Activated CD8-positive, alpha-beta memory T cell treated with anti-CD3 and anti-CD28 coated beads, Interleukin-2, amount 50 U/mL, for 48 hours (primary cell): ENCODE measurements around the gene ABLIM2.

Source experiments
- DNase-seq: peaks from one replicate; pipeline ENCODE4 v3.0.0-alpha.2; 2020

ABLIM2 gene

DNA sequence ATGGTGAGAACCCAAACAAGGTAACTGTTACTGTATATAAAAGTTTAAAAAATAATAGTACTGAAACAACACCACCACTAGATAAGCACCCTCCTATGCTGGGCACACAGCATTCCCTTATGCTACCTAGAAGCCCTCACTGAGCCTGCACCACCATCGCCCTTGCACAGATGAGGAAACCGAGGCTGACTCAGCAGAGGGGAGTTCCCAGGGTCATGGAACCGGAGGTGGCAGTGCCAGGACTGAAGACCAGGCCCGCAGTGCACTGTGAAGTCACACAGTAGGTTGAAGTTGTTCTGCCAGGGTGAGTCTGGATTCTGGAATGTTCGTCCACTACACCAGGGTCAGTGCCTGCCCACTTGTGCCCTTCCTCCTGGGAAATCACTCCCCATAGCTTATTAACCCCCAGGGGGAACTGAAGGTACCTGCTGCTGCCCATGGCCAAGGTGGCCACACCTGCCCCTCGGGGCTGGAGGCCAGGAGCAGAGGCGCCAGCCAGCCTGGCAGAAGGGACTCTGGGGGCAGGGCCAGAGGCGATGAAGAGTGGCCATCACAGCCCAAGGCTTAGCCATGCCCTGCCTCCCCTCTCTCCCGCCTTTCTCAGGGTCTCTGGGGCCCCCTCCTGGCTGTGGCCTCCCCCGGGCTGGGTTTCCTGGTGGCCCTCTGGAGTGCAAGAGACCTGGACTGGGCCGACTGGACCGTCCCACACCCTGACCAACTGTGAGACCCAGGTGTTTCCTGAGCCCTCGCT is 15.1 kb upstream of the ABLIM2 start:
- no peak for DNase-seq

DNA sequence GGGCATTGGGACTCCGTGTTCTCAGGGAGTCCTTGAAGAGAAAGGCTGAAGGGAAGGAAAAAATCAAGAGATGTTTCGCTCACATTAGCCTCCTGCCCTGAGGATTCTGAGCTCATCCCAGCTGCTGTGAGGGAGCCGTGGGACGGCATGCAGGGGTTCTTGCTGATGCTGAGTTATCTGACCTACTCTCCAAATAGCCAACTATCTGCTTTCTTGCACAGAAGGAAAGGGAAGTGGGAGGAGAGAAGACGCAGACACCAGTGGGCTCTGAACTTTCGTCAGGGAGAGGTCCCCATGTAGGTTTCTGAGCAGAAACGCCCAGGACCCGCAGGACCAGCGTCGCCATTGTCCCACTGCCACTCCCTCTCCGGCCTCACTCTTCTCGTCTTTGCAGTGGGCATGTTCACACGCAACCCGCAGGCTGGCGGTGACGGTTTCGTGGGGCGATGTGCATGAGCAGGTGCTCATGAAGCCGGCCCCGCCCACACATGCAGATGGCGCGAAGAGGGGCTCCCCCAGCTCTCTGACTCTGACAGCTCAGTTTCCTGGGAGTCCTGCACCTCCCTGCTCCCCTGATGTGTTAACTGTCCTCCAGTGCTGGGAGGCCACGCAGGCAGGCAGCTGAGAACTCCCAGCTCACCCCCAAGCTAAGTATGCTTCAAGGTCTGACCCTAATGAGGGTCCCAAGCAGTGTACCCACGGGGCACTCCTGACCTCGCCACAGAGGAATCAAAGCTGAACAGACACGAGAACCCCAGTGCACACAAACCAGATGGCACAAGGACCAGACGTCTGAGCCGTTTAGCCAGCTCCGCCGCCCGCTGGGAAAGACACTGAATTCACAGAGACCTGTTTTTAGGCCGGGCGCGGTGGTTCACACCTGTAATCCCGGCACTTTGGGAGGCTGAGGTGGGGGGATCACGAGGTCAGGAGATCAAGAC is 13.6 kb upstream of the ABLIM2 start:
- DNase-seq = no peak

DNA sequence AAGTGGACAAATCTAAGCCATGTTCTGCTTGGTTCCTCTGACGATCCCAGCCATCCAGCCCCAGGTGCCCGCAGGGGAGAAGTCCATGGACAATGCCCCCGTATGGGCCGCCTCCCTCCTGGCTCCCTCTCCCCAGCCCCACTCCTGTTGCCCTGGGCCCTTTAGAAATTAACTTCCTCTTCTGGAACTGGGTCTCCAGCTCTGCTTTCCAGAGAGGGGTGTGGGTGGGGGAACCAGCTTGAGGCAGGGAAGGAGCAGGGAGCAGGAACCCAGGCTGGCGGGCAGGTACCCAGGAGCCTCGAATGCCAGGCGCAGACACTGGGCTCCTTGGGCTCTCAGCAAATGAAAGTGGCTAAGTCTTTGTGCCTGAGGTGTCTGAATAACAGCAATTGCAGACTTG is 12.7 kb upstream of the ABLIM2 start:
- DNase-seq = no peak

- DNase-seq = no peak
Measured at GRCh38 chr4:8170341-8170740, 11.7 kb upstream of the ABLIM2 start.

GRCh38 chr4:8169763-8170162 is 11.2 kb upstream of the ABLIM2 start:
- no peak for DNase-seq

GRCh38 chr4:8168832-8169598 is 10.4 kb upstream of the ABLIM2 start:
- DNase-seq = no peak

DNA sequence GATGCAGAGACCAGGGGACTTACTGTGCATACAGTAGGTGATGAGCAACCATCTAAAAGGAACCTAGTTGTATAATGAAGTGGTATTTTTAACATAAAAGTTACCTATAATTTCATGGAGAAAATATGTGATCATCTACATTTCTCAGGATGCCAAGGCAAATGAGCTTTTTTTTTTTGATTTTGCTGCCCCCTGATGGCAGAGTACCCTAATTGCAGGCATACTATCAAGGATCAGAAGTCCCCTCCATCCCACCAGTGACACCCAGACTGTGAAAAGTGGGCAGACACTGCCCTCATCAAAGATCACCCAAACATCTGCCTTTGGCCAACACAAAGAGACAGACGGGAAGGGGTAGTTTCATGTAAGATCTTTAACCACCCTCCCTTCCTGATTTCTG is 9.6 kb upstream of the ABLIM2 start:
- DNase-seq = no peak

- DNase-seq = no peak
Measured at GRCh38 chr4:8167815-8168214, 9.2 kb upstream of the ABLIM2 start.

GRCh38 chr4:8167291-8167690 is 8.7 kb upstream of the ABLIM2 start:
- no peak for DNase-seq

DNA sequence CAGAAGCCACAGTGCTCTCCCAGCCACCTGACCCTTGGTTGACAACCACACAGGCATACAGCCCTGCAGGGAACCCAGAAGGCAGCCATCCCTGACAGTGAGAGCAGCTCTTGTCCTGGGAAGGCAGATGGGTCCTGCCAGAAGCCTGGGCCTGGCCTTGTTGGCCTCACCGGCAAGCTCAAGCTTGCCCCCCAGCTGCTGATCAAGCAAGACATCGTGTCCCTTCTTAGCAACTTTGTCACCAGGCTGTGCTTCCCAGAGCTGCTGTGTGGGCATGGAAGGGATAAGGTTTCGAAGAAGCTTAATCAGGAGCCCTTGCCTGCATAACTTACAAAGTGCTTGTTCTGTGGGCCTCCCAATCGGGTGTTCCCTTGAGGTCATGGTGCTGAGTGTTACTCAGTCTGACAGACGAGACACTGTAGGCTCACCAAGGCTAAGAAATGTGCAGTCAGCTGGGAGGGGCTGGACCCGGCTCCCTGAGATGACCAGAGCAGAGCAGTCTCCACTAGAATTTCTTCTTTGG is 6.8 kb upstream of the ABLIM2 start:
- no peak for DNase-seq

DNA sequence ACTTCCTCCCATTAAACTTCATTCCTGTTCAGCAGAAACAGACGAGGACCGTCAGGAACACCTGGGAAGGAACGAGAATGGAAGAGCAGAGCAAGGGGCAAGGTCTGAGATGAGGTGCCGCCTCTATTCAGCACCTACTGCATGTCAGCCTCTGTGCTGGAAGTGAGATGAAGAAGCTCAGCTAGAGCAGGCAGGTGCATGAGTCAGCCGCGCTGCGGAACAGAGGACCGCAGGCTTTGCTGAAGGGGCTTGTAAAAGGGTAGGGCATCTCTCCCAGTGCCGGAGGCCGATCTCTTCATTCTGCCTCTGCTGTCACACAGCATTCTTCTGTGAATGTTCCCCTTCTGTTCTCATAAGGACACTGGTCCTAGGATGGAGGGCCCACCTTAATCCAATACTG is 6.1 kb upstream of the ABLIM2 start:
- DNase-seq = no peak

DNA sequence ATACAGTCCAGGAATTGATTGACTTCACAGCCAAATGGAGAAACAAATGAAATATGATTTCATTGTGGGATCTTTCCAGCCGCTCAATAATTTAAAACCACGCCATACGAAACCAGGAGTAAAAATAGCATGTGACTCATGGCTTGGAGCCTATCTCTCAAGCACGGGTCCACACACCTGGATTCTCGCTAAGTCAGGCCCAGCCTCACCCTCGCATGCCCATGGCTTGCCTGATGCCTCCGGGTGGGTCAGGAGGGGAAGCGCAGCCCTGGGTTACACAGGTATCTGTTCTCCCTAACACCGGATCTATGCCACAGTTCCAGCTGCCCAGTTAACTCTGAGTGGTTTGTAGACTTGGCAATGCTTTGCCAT is 5.6 kb upstream of the ABLIM2 start:
- no peak for DNase-seq

DNA sequence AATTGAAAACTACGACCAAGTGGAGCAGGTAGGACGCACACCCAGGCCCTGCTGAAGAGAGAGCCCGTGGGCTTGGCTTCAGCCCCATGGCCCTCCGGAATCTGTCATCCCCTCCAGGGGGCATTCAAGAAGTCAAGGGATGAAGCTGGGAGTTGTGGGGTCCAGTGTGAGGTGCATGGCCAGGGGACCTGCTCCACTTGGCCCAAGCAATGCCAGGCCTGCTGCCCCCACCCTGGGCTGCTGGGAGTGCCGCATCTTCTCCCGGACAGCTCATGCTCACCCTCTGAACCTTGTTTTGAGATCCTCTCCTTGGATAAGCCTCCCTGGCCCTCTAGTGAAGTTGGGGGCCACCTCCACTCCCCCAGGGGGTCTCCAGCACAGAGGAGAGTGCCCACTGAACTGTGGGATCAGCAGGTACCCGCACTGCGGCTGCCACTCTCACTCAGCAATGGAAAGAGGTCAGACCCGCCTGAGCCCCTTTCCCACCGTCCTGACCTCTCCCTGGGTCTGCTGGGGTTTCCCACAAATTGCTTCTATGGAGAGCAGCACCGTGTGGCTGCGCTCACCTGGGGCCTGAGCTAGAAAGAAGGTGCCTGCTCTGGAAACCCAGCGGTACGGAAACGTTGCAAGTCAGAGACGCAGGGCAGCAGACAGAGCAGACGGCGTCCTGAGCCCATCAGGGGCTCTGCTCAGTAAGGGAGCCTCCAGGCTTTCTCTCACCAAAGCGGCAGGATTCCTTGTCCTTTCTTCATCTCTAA is 5.0 kb upstream of the ABLIM2 start:
- no peak for DNase-seq

DNA sequence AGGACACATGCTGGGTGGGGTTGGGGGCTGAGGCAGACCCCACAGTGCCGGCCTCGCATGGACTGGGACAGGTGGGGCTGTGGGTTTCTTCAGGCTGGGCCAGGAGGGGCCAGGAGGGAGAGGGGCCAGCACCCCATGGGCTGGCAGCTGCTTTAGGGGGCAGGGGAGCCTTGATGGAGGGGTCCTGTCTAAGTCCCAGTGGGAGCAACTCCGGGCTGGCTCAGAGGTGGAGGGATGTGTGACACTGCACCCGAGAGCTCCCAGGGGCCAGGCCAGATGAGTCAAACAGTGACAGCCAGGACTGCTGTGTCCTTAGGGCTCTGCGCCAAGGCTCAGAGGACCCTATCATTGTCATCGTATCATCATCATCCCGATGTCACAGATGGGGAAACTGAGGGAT is 4.4 kb upstream of the ABLIM2 start:
- no peak for DNase-seq

DNA sequence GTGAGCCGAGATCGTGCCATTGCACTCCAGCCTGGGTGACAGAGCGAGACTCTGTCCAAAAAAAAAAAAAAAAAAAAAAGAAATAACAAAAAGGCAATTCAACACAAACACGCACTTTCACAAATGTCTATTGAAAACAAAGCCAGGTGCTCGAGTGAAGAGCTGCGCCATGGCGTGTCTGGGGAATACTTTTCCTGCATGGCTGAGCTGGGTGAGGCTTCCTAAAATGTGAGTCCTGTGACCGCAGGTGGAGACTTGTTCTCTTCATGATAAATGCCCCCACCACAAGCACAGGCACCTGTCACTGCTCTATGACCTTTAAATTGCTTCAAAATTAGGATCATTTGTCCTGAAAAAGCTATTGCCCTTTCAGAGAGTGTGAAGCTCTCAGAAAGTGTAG is 4.0 kb upstream of the ABLIM2 start:
- DNase-seq = no peak

DNA sequence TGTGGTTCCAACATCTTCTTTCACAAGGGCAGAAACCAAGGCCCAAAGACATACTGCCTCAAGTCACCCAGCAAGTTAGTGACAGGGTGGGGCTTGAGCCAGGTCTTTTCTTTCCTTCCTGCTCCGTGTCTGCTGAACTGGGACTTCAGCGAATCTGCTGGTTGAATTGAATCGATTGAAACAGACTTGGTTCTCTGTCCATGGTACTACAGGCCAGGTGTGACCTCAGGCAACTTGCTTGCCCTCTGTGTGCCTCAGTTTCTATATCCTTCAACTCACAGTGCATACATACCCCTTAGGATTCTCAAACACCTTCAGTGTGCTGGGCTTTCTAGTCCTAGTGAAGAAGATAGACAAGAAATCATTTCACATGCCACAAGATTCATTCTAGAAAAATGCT is 2.0 kb upstream of the ABLIM2 start:
- DNase-seq = no peak

DNA sequence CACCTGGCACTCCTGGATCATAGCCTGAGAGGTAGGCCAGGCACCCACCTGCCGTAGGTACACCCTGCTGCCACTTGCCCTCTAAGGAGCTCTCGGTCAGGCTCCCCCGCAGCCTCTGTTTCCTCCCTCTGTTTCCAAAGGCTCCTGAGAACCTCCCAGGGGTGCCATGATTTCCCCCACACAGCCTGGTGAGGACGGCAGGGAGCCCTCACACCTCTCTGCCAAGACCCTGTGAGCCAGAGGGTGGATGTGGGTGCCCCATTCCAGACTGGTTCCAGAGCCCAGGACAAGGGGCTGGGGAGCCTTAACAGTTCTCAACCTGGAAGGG is 1.6 kb upstream of the ABLIM2 start:
- DNase-seq = no peak

- no peak for DNase-seq
Measured at GRCh38 chr4:8159537-8160232, 1.1 kb upstream of the ABLIM2 start.

GRCh38 chr4:8157944-8158709 is 486 bp downstream of the ABLIM2 start:
- DNase-seq = no peak

DNA sequence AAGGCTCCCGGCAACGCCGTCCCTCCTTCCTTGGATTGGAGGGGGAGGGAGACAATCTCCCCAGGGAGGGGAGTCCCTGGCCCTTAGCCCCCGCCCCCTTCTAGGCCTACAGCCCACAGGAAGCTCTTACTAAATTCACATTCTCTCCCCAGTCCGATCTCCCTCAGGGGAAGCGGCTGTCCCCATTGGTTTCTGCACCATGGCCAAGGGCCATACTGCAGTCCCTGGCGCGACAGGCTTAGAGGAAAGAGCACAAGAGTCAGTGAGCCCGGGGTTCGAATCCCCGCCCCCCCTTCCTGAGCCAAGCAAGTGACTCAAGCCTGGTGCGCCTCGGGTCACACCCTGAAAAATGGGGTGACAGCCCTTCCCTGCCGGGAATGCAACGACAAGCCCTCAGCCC is 1.1 kb downstream of the ABLIM2 start:
- no peak for DNase-seq

DNA sequence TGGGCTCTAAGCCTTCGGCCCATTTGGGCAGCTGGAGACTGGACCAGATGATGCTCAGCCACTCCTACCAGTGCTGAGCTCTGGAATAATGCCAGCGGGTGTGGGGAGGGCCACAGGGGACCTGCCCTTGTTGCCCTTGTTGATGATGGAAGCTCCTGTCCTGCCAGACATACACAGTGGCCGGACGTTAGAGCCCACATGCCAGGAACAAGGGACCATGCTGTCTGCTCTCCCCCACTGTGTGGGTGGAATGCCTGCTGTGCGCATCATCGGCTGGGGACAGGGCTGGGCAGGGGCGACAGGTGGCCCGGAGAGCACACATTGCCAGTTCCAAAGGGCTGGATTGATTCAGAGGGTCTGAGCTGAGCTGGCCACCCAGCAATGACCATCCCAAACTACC is 2.0 kb downstream of the ABLIM2 start:
- DNase-seq = no peak
